ENCODE results near the gene RBMS3.

DNA sequence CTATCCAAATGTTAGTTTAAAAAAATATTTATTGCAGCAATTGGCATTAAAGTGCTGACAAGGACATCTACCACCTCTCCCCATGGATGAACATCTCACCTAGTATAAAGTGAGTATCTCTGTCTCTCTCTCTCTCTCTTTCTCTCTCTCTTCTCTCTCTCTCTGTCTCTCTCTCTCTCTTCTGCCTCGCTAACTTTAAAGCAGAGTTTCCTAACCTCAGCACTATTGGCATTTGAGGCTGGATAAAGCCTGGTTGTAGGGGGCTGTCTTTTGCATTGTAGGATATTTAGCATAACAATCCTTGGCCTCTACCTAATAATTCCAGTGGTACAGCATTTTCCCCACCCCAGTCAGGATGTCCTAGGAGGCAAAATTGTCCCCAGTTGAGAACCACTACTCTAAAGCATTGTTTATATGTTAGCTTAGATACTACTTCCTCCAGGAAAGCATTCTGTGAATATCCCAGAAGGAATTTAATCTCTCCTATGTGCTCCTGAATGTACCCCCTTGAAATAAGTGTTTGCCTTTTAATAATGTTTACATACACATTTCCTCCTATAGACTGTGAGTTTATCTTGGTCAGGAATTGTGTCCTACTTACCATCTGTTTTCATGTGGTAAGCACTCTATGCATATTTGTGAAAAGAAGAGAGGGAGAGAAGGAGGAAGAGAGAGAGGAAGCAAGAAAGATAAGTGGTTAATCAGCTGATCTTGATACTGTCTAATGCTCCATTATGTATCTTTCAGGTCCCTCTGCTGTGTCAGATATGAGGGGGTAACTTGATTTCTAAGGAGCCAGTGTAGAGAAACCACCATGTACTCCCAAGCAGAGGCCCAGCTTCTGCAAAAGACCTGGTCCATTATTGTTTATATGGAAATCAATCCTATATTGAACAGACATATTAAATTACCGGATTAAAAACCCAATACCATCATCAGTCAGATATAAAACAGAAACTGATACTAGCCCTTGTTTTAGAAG lies 346.6 kb downstream of the RBMS3 start:
- TF ChIP-seq, protein P1, sequence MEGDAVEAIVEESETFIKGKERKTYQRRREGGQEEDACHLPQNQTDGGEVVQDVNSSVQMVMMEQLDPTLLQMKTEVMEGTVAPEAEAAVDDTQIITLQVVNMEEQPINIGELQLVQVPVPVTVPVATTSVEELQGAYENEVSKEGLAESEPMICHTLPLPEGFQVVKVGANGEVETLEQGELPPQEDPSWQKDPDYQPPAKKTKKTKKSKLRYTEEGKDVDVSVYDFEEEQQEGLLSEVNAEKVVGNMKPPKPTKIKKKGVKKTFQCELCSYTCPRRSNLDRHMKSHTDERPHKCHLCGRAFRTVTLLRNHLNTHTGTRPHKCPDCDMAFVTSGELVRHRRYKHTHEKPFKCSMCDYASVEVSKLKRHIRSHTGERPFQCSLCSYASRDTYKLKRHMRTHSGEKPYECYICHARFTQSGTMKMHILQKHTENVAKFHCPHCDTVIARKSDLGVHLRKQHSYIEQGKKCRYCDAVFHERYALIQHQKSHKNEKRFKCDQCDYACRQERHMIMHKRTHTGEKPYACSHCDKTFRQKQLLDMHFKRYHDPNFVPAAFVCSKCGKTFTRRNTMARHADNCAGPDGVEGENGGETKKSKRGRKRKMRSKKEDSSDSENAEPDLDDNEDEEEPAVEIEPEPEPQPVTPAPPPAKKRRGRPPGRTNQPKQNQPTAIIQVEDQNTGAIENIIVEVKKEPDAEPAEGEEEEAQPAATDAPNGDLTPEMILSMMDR (IDR thresholded peaks at IDR 0.05; ENCODE audit: insufficient read depth, low read depth, low read length): no peak
- no peak for TF ChIP-seq EZH2 (IDR thresholded peaks at IDR 0.05; ENCODE audit: insufficient read depth, low read length)
